G401 (cell line): ENCODE data around the gene FAM24A. TPM values are rescaled to one million over a fixed set of nuclear protein-coding genes. Genes with fewer than 3 reads are reported as not detected.
"Not testable (repeated sequence)": the region's sequence is repeated elsewhere in the genome, so short reads cannot be mapped to it uniquely, and the experiment has no call there.

ENCODE experiments used
- DNase-seq: peaks from one replicate; pipeline ENCODE4 v3.0.0-alpha.2; 2015; ENCODE audit warnings: low spot score
- in situ Hi-C: cut with HindIII; loops from 2 replicates; pipeline ENCODE4 v1.10.0; 2016; ENCODE audit warnings: low sequenced_read_pairs, mixed read lengths
- total RNA-seq: library from RNA; depleted of rRNA; stranded (reverse); fragments of >200 nt; shearing (Covaris generic); gene quantifications from 2 replicates; pipeline ENCODE4 v1.2.3, GENCODE V29; 2014; rRNA removed

FAM24A gene, protein sequence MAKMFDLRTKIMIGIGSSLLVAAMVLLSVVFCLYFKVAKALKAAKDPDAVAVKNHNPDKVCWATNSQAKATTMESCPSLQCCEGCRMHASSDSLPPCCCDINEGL
- total RNA-seq: not detected in 2 replicates

DNA sequence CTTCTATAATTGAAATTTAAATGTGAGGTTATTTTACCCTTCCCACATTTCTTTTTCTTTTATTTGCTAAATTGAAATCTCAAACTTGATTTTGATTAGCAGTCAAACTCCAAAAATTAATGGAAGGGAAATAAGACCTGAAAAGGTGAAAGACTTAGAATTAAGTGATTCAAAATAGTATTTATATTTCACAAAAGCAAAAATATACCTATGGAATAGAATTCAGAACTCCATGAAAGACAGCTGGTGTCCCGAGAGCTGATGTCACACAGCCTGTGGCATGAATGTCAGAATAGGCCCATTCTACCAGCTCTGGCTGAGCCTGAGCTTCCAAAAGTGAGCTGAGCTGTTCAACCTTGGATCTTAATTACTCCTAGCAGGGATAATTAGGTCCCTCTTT, at the start of gene FAM24A:
Gene FAM24A, plus strand, starts transcription at position 301 of the 400 bp plus-strand sequence. CDS start 1,025 bp downstream, outside the sequence.
- in situ Hi-C loops: no loop called here
- DNase-seq: no peak

- DNase-seq: no peak
- in situ Hi-C loops: no loop called here
Measured at GRCh38 chr10:122861711-122862161, 48.7 kb upstream of the FAM24A start.

DNA sequence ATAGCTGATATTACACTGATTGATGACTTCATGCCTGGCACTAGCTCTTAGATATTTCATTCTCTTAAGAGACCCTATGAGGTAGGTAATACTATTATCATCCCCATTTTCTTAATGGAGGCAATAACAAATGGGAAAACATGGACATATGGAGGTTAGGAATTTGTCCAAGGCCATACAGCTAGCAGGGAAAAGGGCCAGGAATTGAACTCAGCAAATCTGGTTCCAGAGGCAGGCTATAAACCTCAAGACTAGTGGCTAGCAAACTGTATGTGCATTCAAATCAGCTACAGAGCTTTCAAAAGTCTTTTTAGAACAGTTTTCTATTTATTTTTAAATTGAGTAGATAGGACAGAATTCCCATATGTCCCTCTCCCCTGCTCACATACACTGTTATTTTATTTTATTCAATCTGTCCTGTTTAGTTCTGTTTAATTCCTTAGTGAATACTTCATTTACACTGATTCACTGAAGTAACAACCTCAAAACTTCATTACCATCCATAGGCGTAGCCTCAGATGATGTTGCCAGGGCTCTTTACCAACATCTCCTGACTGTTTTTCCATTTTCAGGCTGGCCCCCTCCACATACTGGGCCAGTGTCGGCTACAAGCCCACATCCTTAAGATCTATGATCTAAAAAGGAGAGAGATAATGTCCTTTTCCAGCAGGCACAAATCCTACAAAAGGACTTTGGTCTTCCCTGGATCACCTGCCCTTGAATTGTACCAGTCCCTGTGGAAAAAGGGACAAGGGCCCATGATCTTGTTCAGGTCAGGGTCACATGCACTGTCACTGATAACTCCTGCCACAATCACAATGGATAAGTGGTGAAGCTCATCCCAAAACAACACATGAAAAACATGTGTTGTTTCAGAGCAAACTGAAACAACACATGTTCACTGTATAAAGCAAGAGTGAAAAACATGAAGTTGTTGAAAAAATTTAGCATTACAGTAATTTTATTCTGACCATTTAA, 46.9 kb upstream of the FAM24A start:
- in situ Hi-C loops: no loop called here
- DNase-seq: no peak

DNA sequence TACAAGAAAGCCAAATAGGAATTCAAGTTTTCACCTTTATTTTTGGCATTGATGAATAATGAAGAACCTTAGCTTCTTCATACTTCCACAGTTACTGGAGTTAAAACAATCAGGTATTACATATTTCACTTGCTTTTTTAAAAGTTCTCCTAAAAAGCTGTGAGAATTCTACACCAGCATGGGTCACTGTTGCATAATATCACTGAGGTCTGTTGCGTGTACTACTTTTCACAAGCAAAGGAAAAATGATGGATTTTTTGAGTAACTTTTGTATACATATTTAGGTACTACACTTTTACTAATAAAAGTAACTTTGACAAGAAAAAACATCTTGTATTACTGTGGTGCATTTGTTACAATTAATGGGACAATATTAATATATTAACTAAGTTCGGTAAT, 46.2 kb upstream of the FAM24A start:
- DNase-seq: no peak
- in situ Hi-C loops: no loop called here

DNA sequence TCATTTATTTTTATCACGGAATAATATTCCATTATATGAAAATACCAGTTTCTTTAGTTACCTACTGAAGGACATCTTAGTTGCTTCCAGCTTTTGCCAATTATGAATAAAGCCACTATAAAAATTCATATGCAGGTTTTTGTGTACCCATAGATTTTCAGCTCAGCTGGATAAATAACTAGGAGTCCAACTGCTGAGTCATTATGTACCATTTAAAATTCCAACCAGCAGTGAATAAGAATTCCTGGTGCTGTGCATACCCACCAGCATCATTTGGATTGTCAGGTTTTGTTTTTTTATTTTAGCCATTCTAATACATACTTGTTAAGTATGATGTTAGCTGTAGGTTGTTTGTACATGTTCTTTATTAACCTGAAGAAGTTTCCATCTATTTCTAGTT, 45.5 kb upstream of the FAM24A start:
- in situ Hi-C loops: no loop called here
- no peak for DNase-seq

GRCh38 chr10:122866757-122867482, 43.5 kb upstream of the FAM24A start:
- in situ Hi-C loops, DNase-seq: not testable (repeated sequence)

DNA sequence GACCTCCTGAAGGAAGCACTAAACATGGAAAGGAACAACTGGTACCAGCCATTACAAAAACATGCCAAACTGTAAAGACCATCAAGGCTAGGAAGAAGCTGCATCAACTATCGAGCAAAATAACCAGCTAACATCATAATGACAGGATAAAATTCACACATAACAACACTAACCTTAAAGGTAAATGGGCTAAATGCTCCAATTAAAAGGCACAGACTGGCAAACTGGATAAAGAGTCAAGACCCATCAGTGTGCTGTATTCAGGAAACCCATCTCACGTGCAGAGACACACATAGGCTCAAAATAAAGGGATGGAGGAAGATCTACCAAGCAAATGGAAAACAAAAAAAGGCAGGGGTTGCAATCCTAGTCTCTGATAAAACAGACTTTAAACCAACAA, 41.6 kb upstream of the FAM24A start:
- DNase-seq, in situ Hi-C loops: not testable (repeated sequence)

- DNase-seq, in situ Hi-C loops: not testable (repeated sequence)
Measured at GRCh38 chr10:122871947-122872346, 38.5 kb upstream of the FAM24A start.

- DNase-seq: no peak
- in situ Hi-C loops: no loop called here
Measured at GRCh38 chr10:122875843-122876466, 34.5 kb upstream of the FAM24A start.

DNA sequence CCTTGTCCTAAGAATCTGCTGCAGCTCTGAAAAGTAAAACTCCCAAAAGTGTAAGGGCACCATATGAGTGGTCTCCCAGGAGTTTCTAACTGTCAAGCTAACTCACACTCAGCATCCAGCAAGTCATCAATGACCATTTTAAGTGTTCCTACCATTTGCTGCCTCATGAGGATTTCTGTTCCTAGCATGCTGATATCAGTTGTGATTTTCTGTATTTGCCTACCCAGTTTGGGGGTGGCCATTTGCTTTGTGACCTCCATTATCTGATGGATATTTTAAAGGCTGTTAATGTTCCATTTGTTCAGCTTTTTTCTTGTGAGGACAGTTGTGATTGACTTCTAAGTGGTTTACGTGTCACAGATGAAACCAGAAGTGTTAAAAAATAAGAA, 33.9 kb upstream of the FAM24A start:
- no peak for DNase-seq
- in situ Hi-C loops: no loop called here

DNA sequence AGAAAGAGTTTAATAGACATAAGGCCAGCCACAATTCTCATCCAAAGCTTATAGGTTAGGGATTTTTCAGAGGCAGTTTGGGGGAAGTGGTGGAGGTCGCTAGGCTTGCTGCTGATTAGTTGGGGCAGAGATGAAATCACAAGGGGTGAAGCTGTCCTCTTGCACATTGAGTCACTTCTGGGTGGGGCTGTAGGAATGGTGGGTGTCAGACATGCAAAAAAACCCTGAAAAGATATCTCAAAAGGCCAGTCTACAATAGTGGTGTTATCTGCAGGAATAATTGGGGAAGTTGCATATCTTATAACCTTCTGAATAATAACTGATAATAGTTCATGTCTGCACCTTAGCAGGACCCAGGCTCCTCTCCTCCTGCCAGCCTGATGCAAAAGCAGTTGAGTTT, 33.1 kb upstream of the FAM24A start:
- no peak for DNase-seq
- in situ Hi-C loops: no loop called here

DNA sequence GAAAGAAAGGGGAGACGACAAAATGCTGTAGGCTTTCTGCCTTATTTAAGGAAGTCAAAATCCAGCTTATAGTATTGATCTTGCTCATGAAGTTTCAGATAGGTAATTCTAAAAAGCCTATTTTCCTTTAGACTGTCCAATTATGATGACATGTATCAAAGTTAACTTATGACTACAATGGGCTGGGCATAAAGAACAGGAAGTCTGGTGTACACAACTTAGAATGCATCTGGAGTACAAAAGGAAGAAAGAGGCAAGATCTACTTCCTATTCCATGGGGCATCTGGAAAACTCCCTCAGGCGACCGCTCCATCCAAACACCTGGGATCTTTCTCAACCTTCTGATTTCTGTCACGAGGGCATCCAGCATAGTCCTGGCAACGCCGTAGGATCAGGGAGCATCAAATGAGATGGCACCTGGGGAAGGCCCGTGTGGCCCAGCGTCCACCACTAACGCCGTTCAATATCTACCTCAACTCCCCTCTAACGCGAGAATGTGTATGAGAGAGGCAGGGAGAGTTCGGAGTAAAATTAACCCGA, 31.5 kb upstream of the FAM24A start:
- in situ Hi-C loops: no loop called here
- no peak for DNase-seq

- in situ Hi-C loops: no loop called here
- DNase-seq: peak; percentile 96
Measured at GRCh38 chr10:122879339-122880273, 30.8 kb upstream of the FAM24A start, which contains the start of gene FAM24B. FAM24B (minus strand) TSS chr10:122879581; CDS start chr10:122850515, 29,066 bp downstream.

DNA sequence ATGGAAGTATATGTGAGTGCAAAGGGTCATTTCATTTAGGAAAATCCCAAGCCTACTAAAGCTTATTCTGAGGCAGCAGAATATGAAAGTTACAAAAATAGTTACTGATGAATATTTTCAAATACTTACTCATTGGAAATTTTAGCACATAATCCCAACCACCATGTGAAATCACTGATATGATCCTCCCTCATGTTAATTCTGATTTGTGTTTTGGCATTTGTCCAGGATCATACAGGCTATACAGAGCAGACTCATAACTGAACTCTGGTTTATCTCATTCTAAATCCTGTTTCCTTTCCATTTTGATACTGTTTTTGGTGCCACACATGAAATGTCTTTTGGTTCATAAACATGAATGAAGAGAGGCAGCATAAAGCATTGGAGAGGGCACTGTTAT, 27.6 kb upstream of the FAM24A start:
- no peak for DNase-seq
- in situ Hi-C loops: no loop called here

DNA sequence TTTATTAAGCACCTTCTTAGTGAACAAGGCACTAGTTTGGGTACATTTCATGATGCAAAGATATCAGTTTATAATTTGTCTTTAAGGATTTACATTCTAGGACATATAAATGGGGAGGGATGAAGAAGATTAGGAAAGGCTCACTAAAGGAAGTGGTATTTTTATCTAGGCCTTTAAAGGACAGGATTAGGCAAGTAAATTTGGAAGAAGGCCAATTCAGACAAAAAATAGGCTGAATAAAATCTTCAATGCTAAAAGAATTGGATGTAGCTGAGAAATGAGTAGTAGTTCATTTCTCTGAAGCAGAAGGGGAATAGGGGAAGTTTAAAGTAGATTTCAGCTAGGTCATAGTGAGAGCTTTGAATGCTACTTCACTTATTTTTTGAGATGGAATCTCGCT, 26.2 kb upstream of the FAM24A start:
- DNase-seq: no peak
- in situ Hi-C loops: no loop called here

DNA sequence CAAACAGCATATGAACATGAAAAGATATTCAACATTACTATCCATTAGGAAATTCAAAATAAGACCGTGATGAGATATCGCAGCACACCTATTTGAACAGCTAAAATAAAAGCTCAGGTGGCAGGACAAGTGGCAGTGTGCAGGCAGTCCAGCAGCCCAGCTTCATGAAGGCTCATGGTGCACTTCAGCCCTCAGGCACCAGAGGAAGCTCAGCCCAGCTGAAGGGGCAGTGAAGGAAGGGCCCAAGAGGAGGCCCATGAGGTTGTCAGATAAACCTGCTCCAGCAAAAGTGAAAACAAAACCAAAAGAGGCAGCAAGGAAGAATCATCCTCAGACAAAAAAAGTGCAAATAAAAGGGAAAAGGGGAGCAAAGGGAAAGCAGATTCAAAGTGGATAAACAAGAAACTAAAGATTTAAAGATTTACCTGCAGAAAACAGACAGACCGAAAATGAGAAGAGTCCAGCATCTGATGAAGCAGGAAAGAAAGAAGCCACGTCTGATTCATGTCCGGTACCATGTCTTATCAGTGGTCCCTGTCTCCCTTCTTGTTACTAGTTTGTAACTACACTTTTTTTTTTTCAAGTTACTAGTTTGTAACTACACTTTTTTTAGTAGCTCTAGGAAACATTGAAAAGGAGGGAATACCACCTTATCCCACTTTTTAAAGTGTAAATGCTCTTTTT, 16.0 kb upstream of the FAM24A start:
- in situ Hi-C loops: no loop called here
- no peak for DNase-seq

- DNase-seq, in situ Hi-C loops: not testable (repeated sequence)
Measured at GRCh38 chr10:122903861-122904260, 6.5 kb upstream of the FAM24A start.
